Heart left ventricle (tissue), 13 donors: ENCODE measurements around the gene SETDB2.

Experiments
- POLR2A ChIP-seq, 2 donors: fragments of 450-650 bp; IDR thresholded peaks; one replicate each; pipeline ENCODE4 v1.6.1; 2017; ENCODE audit warnings: antibody characterized with exemption in 2 of 2, mild to moderate bottlenecking in 2 of 2, moderate library complexity in 2 of 2
- TF ChIP-seq, protein P1 (sequence below), 12 donors: fragments of 200-600 bp; sonication (generic) in 4 of 12; IDR thresholded peaks; one replicate each; pipeline versions ENCODE4 v1.5.0 to v1.8.0; 2018 to 2022; ENCODE audit warnings: antibody characterized with exemption in 12 of 12, mild to moderate bottlenecking in 5 of 12
- donor health status: ischemic (EF 13 %, LVEDD 7.1; RV severe dilation, severe dysfunction).
- donor health status: DM: no; HTN: yes; CAD: no.
- donor health status: DM: no; HTN: no; CAD: no.
- donor health status: ischemic (EF 25% LVEDD 6.9; RV normal size, moderate dysfunction).
- donor health status: ischemic (EF 25% LVEDD 5.7; RV mildly dilated, moderate dysfunction).
- donor health status: ischemic (EF 35%, LVEDD 5.7; RV mildly dilated, moderate dysfunction).
- donor health status: nonischemic (EF 11% LVEDD 7.7; RV severe dilation, severe dysfunction).
- donor health status: DM: yes; HTN: yes; CAD: no.
- donor health status: PGD.
- donor health status: ischemic (EF 29% LVEDD 5.4; RV normal size, mild dysfunction).
- donor health status: nonischemic (EF 23%, LVEDD 6.1; RV moderate dilation, normal function).

DNA sequence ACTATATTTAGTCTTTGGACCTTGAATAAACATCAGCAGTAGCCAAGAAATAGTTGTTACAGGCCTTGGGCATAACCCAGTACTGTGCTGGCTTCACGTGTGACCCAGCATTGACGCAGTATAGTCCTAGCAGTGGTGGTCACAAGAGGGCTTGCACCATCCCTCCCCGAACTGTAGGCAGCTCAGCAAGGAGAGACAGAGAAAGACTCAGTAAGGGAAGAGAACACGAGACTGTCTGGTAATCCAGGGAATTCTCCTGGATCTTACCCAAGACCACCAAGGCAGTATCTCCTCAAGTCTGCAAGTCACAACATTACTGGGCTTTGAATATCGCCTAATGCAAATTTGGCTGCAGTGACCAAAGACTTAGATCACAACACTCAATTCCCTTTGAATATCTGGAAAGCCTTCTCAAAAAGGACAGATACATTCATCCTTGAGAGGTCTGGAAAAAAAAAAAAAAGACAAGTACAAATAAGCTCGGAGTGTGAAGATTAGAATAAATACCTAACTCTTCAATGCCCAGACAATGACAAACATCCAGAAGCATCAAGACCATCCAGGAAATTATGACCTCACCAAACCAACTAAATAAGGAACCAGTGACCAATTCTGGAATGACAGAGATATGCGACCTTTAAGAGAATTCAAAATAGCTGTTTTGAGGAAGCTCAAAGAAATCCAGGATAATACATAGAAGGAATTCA is 39.9 kb upstream of the SETDB2 start:
- TF ChIP-seq, protein P1, sequence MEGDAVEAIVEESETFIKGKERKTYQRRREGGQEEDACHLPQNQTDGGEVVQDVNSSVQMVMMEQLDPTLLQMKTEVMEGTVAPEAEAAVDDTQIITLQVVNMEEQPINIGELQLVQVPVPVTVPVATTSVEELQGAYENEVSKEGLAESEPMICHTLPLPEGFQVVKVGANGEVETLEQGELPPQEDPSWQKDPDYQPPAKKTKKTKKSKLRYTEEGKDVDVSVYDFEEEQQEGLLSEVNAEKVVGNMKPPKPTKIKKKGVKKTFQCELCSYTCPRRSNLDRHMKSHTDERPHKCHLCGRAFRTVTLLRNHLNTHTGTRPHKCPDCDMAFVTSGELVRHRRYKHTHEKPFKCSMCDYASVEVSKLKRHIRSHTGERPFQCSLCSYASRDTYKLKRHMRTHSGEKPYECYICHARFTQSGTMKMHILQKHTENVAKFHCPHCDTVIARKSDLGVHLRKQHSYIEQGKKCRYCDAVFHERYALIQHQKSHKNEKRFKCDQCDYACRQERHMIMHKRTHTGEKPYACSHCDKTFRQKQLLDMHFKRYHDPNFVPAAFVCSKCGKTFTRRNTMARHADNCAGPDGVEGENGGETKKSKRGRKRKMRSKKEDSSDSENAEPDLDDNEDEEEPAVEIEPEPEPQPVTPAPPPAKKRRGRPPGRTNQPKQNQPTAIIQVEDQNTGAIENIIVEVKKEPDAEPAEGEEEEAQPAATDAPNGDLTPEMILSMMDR (IDR thresholded peaks at IDR 0.05) = no peak
- no peak for TF ChIP-seq POLR2A (IDR thresholded peaks at IDR 0.05)
